ENCODE data around the gene GDPD2.

GRCh38 chrX:70429759-70430158 lies 6.6 kb downstream of the GDPD2 start:
- TF ChIP-seq CTCF (IDR thresholded peaks at IDR 0.05) (no peak), POLR2A (IDR thresholded peaks at IDR 0.05) (no peak), POLR2AphosphoS5 (IDR thresholded peaks at IDR 0.05) (no peak)
